NCI-H526 (cell line): Measurements from ENCODE around the gene CENPP.
"Not testable (repeated sequence)": the region's sequence is repeated elsewhere in the genome, so short reads cannot be mapped to it uniquely, and the experiment has no call there.

Experiments used
- DNase-seq, 2 experiments: peaks; one replicate each; lab custom pipeline; 2025; lab: John Stamatoyannopoulos, UW

CENPP gene

GRCh38 chr9:92538541-92538940 is 212.8 kb downstream of the CENPP start:
- no peak for DNase-seq

- no peak for DNase-seq
These were observed 218.2 kb downstream of the CENPP start for GRCh38 chr9:92543972-92544371.

DNA sequence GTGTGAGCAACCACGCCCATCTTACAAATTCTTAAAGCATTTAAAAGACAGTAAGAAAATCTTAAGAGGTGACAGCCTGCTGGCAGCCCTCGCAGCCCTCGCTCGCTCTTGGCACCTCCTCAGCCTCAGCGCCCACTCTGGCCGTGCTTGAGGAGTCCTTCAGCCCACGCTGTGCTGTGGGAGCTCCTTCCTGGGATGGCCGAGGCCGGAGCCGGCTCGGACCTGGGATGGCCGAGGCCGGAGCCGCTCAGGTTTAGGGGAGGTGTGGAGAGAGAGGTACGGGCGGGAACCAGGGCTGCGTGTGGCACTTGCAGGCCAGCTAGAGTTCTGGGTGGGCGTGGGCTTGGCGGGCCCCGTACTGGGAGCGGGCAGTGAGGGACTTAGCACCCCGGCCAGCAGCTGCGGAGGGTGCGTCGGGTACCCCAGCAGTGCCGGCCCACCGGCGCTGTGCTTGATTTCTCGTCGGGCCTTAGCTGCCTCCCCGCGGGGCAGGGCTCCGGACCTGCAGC is 219.3 kb downstream of the CENPP start:
- DNase-seq, result no peak

- no peak for DNase-seq
These were observed 221.6 kb downstream of the CENPP start for GRCh38 chr9:92547356-92547755.

DNA sequence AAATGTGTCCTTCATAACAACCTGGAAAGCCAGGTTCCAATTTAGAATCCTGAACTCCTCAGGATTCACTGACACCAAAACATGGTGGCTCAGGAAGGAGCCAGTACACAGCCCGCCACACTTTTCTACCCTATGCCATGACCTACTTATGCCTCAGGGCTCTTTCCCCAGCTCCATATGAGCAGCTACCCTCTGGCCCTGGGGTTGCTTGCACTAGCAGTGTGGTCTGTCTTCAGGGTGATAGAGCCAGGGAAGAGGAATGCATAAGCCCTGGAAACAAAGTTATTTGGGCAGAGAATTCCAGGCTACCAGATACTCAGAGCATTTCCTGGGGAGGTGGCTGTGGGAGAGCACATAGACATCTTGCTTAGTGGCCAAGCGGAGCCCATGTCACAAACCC is 225.0 kb downstream of the CENPP start:
- no peak for DNase-seq

DNA sequence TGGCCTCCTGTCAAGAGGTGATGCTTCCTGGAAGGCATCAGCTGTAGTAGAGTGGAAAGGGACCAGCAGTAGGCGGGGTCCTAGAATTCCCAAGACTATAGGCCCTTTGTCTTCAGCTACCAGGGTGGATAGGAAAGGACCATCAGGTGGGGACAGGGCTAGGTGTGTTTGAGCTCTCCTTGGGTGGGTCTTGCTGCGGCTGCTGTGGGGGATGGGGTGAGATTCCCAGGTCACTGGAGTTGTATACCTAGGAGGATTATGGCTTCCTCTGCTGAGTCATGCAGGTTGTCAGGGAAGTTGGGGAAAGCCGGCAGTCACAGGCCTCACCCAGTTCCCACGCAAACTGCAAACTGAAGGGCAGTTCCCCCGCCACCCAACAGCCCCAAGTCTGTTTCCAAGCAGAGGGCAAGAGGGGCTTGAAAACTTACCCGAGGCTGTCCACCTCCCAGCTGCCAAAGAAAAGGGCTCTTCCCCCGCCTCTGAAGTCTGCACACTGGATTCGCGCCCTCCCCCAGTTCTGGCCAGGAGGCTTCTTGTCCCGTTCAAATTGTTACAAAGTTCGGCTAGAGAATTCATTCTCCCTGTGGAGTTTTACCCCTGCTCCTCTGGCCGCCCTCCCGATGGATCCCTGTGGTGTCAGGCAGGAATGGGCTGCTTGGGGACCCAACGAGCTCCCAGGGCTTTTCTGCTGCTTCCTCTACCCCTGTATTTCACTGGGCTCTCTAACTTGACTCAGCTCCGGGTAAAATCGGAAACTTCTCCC is 233.0 kb downstream of the CENPP start:
- DNase-seq, result no peak

DNA sequence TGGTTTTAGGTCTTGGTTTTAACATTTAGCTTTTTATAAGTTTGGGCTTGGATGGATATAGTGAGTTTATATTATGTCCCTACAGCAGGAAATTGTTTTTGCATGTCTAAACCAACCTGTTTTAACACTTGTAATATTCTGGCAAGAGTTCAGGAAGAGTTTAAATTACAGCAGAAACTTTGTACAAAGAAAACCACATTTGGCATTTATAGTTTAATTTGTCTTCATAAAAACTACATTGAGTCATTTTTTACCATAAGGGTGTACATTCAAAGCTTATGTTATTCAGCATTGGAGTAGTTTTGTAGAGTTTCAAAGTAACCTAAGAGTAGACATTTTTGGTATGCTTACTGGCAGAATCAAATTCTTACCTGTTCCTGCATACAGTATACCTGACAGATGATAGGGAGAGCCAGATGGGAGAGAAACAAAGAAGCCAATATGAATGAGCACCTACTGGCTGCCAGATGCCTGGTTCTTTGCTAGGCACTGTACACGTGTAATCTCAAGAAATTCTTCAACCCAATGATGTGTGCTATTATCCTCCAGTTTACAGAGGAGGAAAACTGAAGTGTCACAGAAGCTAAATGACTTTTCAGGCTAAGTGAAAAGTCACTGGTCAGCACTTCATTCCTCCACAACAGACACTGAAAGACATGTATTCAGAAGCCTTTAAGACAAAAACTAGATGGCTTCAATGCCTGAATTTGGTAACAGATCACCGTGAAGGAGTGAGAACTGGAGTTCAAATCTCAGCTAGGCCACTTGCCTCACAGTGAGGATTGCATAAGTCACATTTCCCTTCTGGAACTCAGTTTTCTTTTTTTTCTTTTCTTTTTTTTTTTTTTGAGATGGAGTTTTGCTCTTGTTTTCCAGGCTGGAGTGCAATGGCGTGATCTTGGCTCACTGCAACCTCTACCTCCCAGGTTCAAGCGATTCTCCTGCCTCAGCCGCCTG is 235.9 kb downstream of the CENPP start:
- no peak for DNase-seq

GRCh38 chr9:92562461-92562967 is 236.8 kb downstream of the CENPP start:
- DNase-seq, result no peak

- no peak for DNase-seq
These were observed 237.7 kb downstream of the CENPP start for GRCh38 chr9:92563116-92564100.

- DNase-seq, result no peak
These were observed 238.8 kb downstream of the CENPP start for GRCh38 chr9:92564504-92564903.

GRCh38 chr9:92564982-92565381 is 239.2 kb downstream of the CENPP start:
- DNase-seq, result no peak

- DNase-seq, result not testable (repeated sequence)
These were observed 246.1 kb downstream of the CENPP start for GRCh38 chr9:92571871-92572270.

DNA sequence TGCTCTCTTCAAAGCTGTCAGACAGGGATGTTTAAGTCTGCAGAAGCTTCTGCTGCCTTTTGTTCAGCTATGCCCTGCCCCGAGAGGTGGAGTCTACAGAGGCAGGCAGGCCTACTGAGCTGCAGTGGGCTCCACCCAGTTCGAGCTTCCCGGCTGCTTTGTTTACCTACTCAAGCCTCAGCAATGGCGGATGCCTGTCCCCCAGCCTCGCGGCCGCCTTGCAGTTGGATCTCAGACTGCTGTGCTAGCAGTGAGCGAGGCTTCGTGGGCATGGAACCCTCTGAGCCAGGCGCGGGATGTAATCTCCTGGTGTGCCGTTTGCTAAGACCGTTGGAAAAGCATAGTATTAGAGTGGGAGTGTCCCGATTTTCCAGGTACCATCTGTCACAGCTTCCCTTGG is 247.9 kb downstream of the CENPP start:
- DNase-seq, result not testable (repeated sequence)

DNA sequence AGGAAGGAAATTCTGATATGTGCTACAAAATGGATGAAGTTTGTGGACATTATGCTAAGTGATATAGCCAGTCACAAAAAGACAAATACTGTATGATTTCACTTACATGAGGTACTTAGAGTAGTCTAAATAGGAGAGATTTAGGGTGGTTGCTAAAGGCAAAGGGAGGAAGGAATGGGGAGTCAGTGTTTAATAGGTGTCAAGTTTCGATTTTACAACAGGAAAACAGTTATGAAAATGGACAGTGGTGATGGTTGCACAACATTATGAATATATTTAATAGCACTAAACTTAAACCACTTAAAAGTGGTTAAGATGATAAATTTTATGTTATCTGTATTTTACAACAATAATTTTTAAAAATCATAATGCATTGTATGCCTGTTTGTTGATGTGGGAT is 250.4 kb downstream of the CENPP start:
- no peak for DNase-seq

DNA sequence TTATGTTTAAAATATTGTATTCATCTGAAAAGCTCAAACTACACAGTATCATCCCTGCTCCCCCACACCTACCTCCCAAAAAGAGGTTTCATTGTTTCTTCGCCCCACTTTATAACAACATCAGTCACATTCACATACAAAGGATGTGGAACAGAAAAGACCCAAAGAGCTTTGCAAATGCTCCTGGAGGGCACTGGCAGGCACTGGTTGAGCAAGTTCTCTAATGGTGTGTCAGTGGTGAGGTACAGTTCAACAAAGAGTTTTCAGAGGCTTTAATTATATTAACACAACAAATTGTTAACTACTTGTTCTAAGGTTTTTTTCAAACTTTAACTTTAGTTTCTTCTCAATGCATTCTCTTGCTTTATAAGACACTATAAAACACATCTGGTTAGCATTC is 264.2 kb downstream of the CENPP start:
- DNase-seq, result no peak

DNA sequence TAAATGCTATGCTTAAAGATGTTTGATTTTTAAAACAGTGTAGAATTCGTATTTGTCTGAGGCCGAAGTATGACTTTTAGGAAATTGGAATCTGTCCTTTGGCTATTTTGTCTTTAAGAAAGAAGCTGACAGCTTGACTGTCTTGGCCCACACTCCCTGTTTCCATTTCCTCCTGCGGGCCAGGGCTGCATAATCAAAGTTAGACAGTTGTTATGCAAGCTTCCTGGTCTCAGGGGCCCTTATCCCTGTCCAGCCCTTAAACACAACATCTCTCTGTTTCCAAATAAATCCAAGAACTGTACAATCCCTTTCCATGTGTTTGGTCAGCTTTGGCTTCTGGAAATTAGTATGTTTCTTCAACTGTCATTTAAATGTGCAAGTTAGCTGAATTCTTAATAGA is 264.6 kb downstream of the CENPP start:
- DNase-seq, result no peak

- DNase-seq, result no peak
These were observed 266.8 kb downstream of the CENPP start for GRCh38 chr9:92592537-92592936.

DNA sequence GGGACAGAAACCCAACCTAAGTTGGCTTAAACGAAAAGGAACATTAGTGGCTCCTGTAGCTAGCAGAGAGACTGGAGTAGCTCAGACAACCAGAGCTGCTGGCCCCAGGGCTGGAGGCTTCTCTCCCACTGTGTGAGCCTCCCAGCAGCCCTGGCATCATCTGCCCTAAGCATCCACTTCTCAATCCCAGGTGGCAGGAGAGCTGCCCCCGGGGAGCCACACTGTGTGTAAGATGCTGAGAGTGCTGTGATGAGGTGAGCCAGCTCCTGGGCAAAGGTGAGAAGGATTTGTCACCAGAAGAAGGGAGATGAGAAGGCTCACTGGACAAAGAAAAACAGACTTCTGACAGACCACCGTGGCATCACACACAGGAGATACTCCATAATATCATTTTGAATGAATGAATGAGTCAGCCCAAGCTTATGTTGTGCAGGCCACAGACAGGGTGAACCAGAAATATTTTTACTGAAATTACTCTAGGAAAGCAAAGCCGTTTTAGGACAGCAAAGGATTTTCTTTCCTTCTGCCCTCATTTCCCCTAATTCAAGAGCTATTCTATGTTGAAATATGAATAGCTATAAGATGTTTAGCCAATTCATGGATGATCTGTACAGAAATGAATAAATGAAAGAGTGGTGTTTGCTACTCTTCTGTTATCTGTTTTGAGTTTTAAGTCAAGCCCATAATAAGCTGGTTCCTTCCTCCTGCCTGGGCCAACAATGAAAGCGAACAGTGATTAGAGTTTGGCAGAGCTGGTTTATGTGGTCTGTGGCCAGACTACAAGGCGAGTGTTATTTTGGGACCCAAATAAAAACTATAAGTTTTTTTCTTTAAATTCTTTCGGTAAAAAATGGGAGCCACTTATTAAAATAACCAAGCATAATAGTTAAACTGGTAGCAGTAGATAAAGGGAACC is 267.5 kb downstream of the CENPP start:
- DNase-seq, result no peak

DNA sequence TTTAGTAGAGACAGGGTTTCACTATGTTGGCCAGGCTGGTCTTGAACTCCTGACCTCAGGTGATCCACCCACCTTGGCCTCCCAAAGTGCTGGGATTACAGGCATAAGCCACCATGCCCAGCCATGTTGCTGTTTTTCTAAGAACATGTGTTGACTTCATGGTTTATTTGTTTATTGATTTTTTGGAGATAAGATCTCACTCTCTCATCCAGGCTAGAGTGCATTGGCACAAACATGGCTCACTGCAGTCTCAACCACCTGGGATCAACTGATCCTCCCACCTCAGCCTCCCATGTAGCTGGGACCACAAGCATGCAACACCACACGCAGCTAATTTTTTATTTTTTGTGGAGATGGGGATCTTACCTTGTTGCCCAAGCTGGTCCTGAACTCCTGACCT is 269.3 kb downstream of the CENPP start:
- not testable (repeated sequence) for DNase-seq

- no peak for DNase-seq
These were observed 270.2 kb downstream of the CENPP start for GRCh38 chr9:92595930-92596329.
